Measurements from ENCODE around the gene HHIPL1.

- no peak for TF ChIP-seq HDAC2 (IDR thresholded peaks at IDR 0.05)
- TF ChIP-seq JUNB (IDR thresholded peaks at IDR 0.05): no peak
- TF ChIP-seq SREBF2 (IDR thresholded peaks at IDR 0.05): no peak
- TF ChIP-seq CTCF (IDR thresholded peaks at IDR 0.05): no peak
- TF ChIP-seq EP300 (IDR thresholded peaks at IDR 0.05): no peak
- TF ChIP-seq BHLHE40 (IDR thresholded peaks at IDR 0.05; ENCODE audit: low read depth, low read length): no peak
- TF ChIP-seq MAX (IDR thresholded peaks at IDR 0.05): no peak
- no peak for TF ChIP-seq NPAS2 (CRISPR knock-in tag; IDR thresholded peaks at IDR 0.05; ENCODE audit: borderline replicate concordance)
- no peak for TF ChIP-seq CHD2 (IDR thresholded peaks at IDR 0.05; ENCODE audit: low read length, partially characterized antibody)
- TF ChIP-seq PHF8 (IDR thresholded peaks at IDR 0.05; ENCODE audit: borderline replicate concordance, low read depth): no peak
- TF ChIP-seq ELK1 (IDR thresholded peaks at IDR 0.05; ENCODE audit: low read depth, low read length): no peak
- no peak for TF ChIP-seq REST (IDR thresholded peaks at IDR 0.05)
Observed at GRCh38 chr14:99701260-99701659, 56.3 kb downstream of the HHIPL1 start.
